Astrocyte of the cerebellum (primary cell): ENCODE measurements around the gene ROBO2.
A peak's percentile ranks its signal among the peaks of the same experiment; 100 is the strongest.

ENCODE experiments used
- DNase-seq: peaks from one replicate; pipeline ENCODE4 v3.0.0-alpha.2; 2011; ENCODE audit warnings: low read depth
- H3K4me3 ChIP-seq: 2 replicates; pipeline ENCODE4 v1.5.1; 2011; ENCODE audit warnings: mild to moderate bottlenecking, low read depth, low read length, moderate library complexity
- CTCF ChIP-seq: IDR thresholded peaks from 2 replicates; pipeline ENCODE4 v1.5.1; 2012; ENCODE audit warnings: low read length, low read depth, moderate library complexity, mild to moderate bottlenecking; ENCODE audit errors: missing control alignments
- in situ Hi-C: cut with HindIII; loops from 2 replicates; pipeline ENCODE4 v1.10.0; 2017; ENCODE audit warnings: low sequenced_read_pairs

The ROBO2 gene

GRCh38 chr3:77014226-77014625 is 25.7 kb upstream of the ROBO2 start:
- in situ Hi-C loops = loop anchor here (25.0 kb wide), 1 partner anchor 1198 kb away; no protein-coding TSS in a partner anchor
- DNase-seq = no peak
- no peak overlapping the region for H3K4me3 ChIP-seq
- no peak for TF ChIP-seq CTCF

DNA sequence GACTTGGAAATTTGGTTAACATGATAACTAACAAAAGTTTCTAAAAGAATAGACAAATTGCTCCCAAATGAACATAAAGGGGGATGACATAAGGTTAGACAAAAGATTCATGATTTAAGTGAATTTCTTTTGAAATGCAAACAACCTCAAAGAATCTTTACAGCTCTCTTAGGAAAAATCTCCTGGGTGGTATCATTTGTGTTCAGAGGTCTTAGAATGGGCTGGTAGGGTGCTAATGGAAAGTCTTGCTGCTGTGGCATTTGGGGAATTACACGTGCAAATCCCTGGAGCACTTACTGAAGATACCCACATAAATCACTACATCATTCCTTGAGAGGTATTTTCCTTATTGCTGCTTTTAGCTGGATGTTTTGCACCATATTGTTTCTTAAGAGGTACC is 14.4 kb upstream of the ROBO2 start:
- in situ Hi-C loops = no loop called here
- H3K4me3 ChIP-seq = no peak overlapping the region
- DNase-seq = no peak
- TF ChIP-seq CTCF = no peak

DNA sequence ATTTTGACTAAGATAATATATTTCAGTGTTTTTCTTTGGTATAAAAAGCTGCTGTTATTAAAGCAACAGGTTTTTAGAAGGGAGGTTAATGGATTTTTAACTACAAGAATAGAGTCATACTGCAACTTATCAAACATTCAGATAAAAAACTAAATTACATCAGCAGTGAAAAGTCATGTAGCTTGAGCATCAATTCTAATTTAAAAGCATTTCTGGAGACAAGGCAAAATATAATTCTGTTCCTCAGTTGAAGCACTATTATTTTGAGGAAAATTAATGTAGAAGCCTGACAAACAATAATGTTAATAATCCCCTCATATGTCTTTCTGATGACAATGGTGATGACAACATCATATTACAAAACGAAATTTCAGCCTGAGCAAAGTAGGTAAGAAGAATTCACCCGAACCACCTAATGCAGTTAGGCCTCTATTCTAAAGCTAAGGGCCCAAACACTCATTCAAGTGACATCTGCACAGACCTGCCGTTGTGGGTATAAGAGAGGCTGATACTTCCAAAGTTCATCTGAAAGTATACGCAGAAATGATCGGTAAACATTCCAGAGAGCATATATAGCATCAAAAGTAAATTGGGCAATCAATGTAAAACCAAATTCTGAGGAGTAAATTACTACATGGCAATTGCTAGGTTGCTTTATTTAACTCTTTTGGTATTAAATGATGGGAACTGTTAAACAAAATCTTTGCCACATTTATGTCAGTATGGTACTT is 12.8 kb upstream of the ROBO2 start:
- in situ Hi-C loops = no loop called here
- no peak for TF ChIP-seq CTCF
- DNase-seq = no peak
- H3K4me3 ChIP-seq = no peak overlapping the region

GRCh38 chr3:77028005-77028404 is 11.9 kb upstream of the ROBO2 start:
- H3K4me3 ChIP-seq = no peak overlapping the region
- no peak for TF ChIP-seq CTCF
- DNase-seq = no peak
- in situ Hi-C loops = no loop called here

GRCh38 chr3:77038468-77038929 is 1.4 kb upstream of the ROBO2 start:
- DNase-seq = peak; percentile 86
- in situ Hi-C loops = no loop called here
- TF ChIP-seq CTCF = peak; percentile 61
- peak overlapping the region; percentile 56 for H3K4me3 ChIP-seq

- H3K4me3 ChIP-seq = peak overlapping the region; percentile 56
- in situ Hi-C loops = no loop called here
- no peak for TF ChIP-seq CTCF
- DNase-seq = no peak
These were observed 831 bp upstream of the ROBO2 start for GRCh38 chr3:77038930-77039605.
